Neural progenitor cell (in vitro differentiated cells): ENCODE measurements around the gene FUT4.

Source experiments
- CTCF ChIP-seq: fragments of 200-600 bp; sonication (generic); IDR thresholded peaks from 2 replicates; pipeline ENCODE4 v1.5.1; 2017; ENCODE audit warnings: antibody characterized with exemption, mild to moderate bottlenecking
- EZH2 ChIP-seq: fragments of 200-600 bp; sonication (generic); IDR thresholded peaks from 2 replicates; pipeline ENCODE4 v1.6.1; 2017; ENCODE audit warnings: antibody characterized with exemption, mild to moderate bottlenecking, moderate library complexity
- EZH2phosphoT487 ChIP-seq: fragments of 200-600 bp; sonication (generic); IDR thresholded peaks from 2 replicates; pipeline ENCODE4 v1.6.1; 2017; ENCODE audit warnings: antibody characterized with exemption

- no peak for TF ChIP-seq CTCF
- TF ChIP-seq EZH2 = no peak
- no peak for TF ChIP-seq EZH2phosphoT487
Measured at GRCh38 chr11:94583213-94583865, 39.6 kb downstream of the FUT4 start.
